Activated CD8-positive, alpha-beta memory T cell treated with anti-CD3 and anti-CD28 coated beads for 4 hours (primary cell): ENCODE measurements around the gene YWHAG.
"Not testable (repeated sequence)": the region's sequence is repeated elsewhere in the genome, so short reads cannot be mapped to it uniquely, and the experiment has no call there.

Experiments used
- DNase-seq, 2 donors: peaks; one replicate each; pipeline ENCODE4 v3.0.0-alpha.2; 2020; ENCODE audit warnings: low read depth in 2 of 2

Gene YWHAG

GRCh38 chr7:76377186-76377918 lies 18.6 kb upstream of the YWHAG start:
- DNase-seq, result no peak

GRCh38 chr7:76375251-76375650 lies 16.5 kb upstream of the YWHAG start:
- no peak for DNase-seq

GRCh38 chr7:76372984-76373833 lies 14.4 kb upstream of the YWHAG start:
- no peak for DNase-seq

- DNase-seq, result no peak
These were observed 12.6 kb upstream of the YWHAG start for GRCh38 chr7:76371396-76371795.

GRCh38 chr7:76369018-76369417 lies 10.2 kb upstream of the YWHAG start:
- no peak for DNase-seq

- no peak for DNase-seq
These were observed 9.4 kb upstream of the YWHAG start for GRCh38 chr7:76368190-76368589.

- DNase-seq, result no peak
These were observed 5.4 kb upstream of the YWHAG start for GRCh38 chr7:76364198-76364584.

GRCh38 chr7:76363754-76364153 lies 5.0 kb upstream of the YWHAG start:
- DNase-seq, result not testable (repeated sequence)

- DNase-seq, result no peak
These were observed 1.3 kb upstream of the YWHAG start for GRCh38 chr7:76359978-76360638.

- DNase-seq, result peak; percentile 92 to 93
These were observed 553 bp upstream of the YWHAG start for GRCh38 chr7:76359111-76359977.

- DNase-seq, result peak; percentile 24 to 36
These were observed 745 bp downstream of the YWHAG start for GRCh38 chr7:76358011-76358480.

GRCh38 chr7:76357475-76358010 lies 1.2 kb downstream of the YWHAG start:
- DNase-seq, result no peak

- no peak for DNase-seq
These were observed 2.0 kb downstream of the YWHAG start for GRCh38 chr7:76356823-76357222.

- no peak for DNase-seq
These were observed 2.7 kb downstream of the YWHAG start for GRCh38 chr7:76356115-76356514.

GRCh38 chr7:76354981-76355730 lies 3.6 kb downstream of the YWHAG start:
- DNase-seq, result no peak

- no peak for DNase-seq
These were observed 4.3 kb downstream of the YWHAG start for GRCh38 chr7:76354516-76354915.

GRCh38 chr7:76353744-76354143 lies 5.0 kb downstream of the YWHAG start:
- no peak for DNase-seq

GRCh38 chr7:76352193-76352592 lies 6.6 kb downstream of the YWHAG start:
- no peak for DNase-seq

- no peak for DNase-seq
These were observed 7.4 kb downstream of the YWHAG start for GRCh38 chr7:76351372-76351771.

GRCh38 chr7:76349313-76349885 lies 9.4 kb downstream of the YWHAG start:
- no peak for DNase-seq
